ENCODE data around the gene FAM167B. TPM values are rescaled to one million over a fixed set of nuclear protein-coding genes. Genes with fewer than 3 reads are reported as not detected.

FAM167B gene
- total RNA-seq, 1 experiment from 2014 or later, result 1.5 TPM

GRCh38 chr1:32275424-32275823, 28.4 kb downstream of the FAM167B start:
- Mint-ChIP-seq H3K9me3 (no peaks in the 10 kb centered on the region), H3K4me1 (peaks cover 31 to 42% of the 10 kb centered on the region in 2 experiments), H3K27ac (peak overlapping the region in 2 of 3 experiments; percentile 92 to 95; a peak in 1 of 7 replicates), H3K4me3 (peak overlapping the region; percentile 61 to 81; a peak in 2 of 5 replicates), H3K36me3 (ENCODE audit: insufficient read depth in 1 of 3, low read depth in 3 of 3) (peaks cover 17 to 25% (median 17%) of the 10 kb centered on the region in 3 experiments; a peak in 6 of 7 replicates), H3K27me3 (ENCODE audit: low read depth) (no peaks in the 10 kb centered on the region)
- Histone ChIP-seq H4K91ac (ENCODE audit: insufficient read length, low read depth, low read length) (no peak overlapping the region), H4K20me1 (ENCODE audit: control insufficient read depth, insufficient read depth, insufficient read length) (no peaks in the 10 kb centered on the region), H3K79me1 (ENCODE audit: insufficient read depth, low read depth, low read length, poor library complexity, severe bottlenecking) (no peaks in the 10 kb centered on the region), H2AK5ac (ENCODE audit: insufficient read length, low read length) (no peak overlapping the region), H4K8ac (replicated peaks; ENCODE audit: insufficient read length, low read depth, low read length) (no peak overlapping the region), H2BK120ac (ENCODE audit: low read depth, low read length, poor library complexity, severe bottlenecking) (no peak overlapping the region), H3K27ac (ENCODE audit: insufficient read length, low read depth, low read length) (no peak overlapping the region), H2BK12ac (ENCODE audit: insufficient read length, low read depth, low read length) (no peak overlapping the region), H3K4ac (ENCODE audit: low read depth, low read length) (no peak overlapping the region), H2BK5ac (ENCODE audit: insufficient read length, low read length) (no peak overlapping the region), H3K9me3 (ENCODE audit: control insufficient read depth, low read depth, low read length) (no peaks in the 10 kb centered on the region), H3K9ac (ENCODE audit: extremely low read depth, insufficient read length, low read length) (peak overlapping the region; percentile 50), H3K23ac (ENCODE audit: insufficient read length, low read depth, low read length) (no peak overlapping the region), H3K56ac (ENCODE audit: insufficient read length, low read depth, low read length) (no peak overlapping the region), H3K23me2 (ENCODE audit: insufficient read length, low read depth, low read length, poor library complexity, severe bottlenecking) (peaks cover 12% of the 10 kb centered on the region), H2BK20ac (ENCODE audit: low read depth, low read length, poor library complexity, severe bottlenecking) (no peak overlapping the region), H3K27me3 (ENCODE audit: insufficient read depth, low read length) (no peaks in the 10 kb centered on the region), H3K79me2 (ENCODE audit: insufficient read depth, low read length) (no peaks in the 10 kb centered on the region), H4K5ac (ENCODE audit: insufficient read length, low read depth, low read length) (no peak overlapping the region), H2AFZ (ENCODE audit: low read length) (no peak overlapping the region), H2BK15ac (ENCODE audit: low read depth, low read length) (no peak overlapping the region), H3K4me2 (ENCODE audit: insufficient read depth, insufficient read length, low read length) (peak overlapping the region; percentile 71), H3K18ac (ENCODE audit: insufficient read length, low read depth, low read length) (peak overlapping the region; percentile 68), H3T11ph (ENCODE audit: low read length) (no peak overlapping the region), H3K4me1 (ENCODE audit: insufficient read depth, low read length) (peaks cover 6% of the 10 kb centered on the region; the same call in 1 of the 2 replicates), H3K14ac (ENCODE audit: insufficient read depth, low read length) (peak overlapping the region; percentile 74; the same call in 1 of the 2 replicates)
- no CpG with 5 or more reads among the region's 41 CpGs for WGBS (ENCODE audit: extremely low coverage, insufficient read length, low lambda C conversion rate)
- no peak for TF ChIP-seq CTCF (conservative IDR thresholded peaks at IDR 0.05)
- DNase-seq, result peak; percentile 65

Data from H9 (cell line).